ENCODE measurements around the gene ATRNL1. TPM values are rescaled to one million over a fixed set of nuclear protein-coding genes. Genes with fewer than 3 reads are reported as not detected.

ATRNL1 gene
- polyA plus RNA-seq, 3 donors, result not detected

GRCh38 chr10:115846528-115846927 is 753.4 kb downstream of the ATRNL1 start:
- Mint-ChIP-seq H3K27ac (no peak overlapping the region), H3K9me3 (no peaks in the 10 kb centered on the region), H3K4me3 (no peak overlapping the region), H3K4me1 (no peaks in the 10 kb centered on the region), H3K36me3 (no peaks in the 10 kb centered on the region), H3K27me3 (ENCODE audit: low read depth in 3 of 3) (peaks cover 0 to 2% (median 0%) of the 10 kb centered on the region in 3 donors)
- H3K79me2 ChIP-seq (ENCODE audit: insufficient read depth, low read length), result no peaks in the 10 kb centered on the region
- no peak overlapping the region for H2AFZ ChIP-seq (ENCODE audit: insufficient read depth, low read depth, low read length, poor library complexity, severe bottlenecking)
- no peak overlapping the region for H3K4me2 ChIP-seq (replicated peaks; ENCODE audit: extremely low read depth, low read length, poor library complexity, severe bottlenecking)
- DNase-seq, result no peak
- no peaks in the 10 kb centered on the region for H3K4me1 ChIP-seq (ENCODE audit: control insufficient read depth in 1 of 2, insufficient read depth in 2 of 2, low read length in 2 of 2)
- H3K9ac ChIP-seq (ENCODE audit: insufficient read depth, low read length, poor library complexity, severe bottlenecking), result no peak overlapping the region
- TF ChIP-seq CTCF (IDR thresholded peaks at IDR 0.05), result no peak
- H3K27me3 ChIP-seq (ENCODE audit: control insufficient read depth in 2 of 2, insufficient read depth in 2 of 2, low read length in 2 of 2), result no peaks in the 10 kb centered on the region
- H4K20me1 ChIP-seq (ENCODE audit: insufficient read depth, low read length), result no peaks in the 10 kb centered on the region
- WGBS (ENCODE audit: insufficient coverage), result no CpG with 5 or more reads among the region's 1 CpG
- H3K27ac ChIP-seq (ENCODE audit: low read depth in 1 of 2, low read length in 2 of 2), result no peak overlapping the region
- intact Hi-C loops (cut with micrococcal nuclease), result no loop called here
- H3K4me3 ChIP-seq (replicated peaks in 1 of 3; ENCODE audit: low read depth in 2 of 3, low read length in 3 of 3), result no peak overlapping the region
- H3K9me3 ChIP-seq (replicated peaks in 1 of 2; ENCODE audit: control insufficient read depth in 1 of 2, insufficient read depth in 1 of 2, low read length in 2 of 2), result no peaks in the 10 kb centered on the region
- H3K36me3 ChIP-seq (replicated peaks in 1 of 2; ENCODE audit: control insufficient read depth in 1 of 2, insufficient read depth in 2 of 2, low read length in 2 of 2), result no peaks in the 10 kb centered on the region

GRCh38 chr10:115849197-115849596 is 756.0 kb downstream of the ATRNL1 start:
- no peaks in the 10 kb centered on the region for H4K20me1 ChIP-seq (ENCODE audit: insufficient read depth, low read length)
- no peak for TF ChIP-seq CTCF (IDR thresholded peaks at IDR 0.05)
- H3K27ac ChIP-seq (ENCODE audit: low read depth in 1 of 2, low read length in 2 of 2), result no peak overlapping the region
- Mint-ChIP-seq H3K27me3 (ENCODE audit: low read depth in 3 of 3) (peaks cover 0 to 2% (median 2%) of the 10 kb centered on the region in 3 donors), H3K4me3 (no peak overlapping the region), H3K9me3 (peaks cover 0 to 2% (median 0%) of the 10 kb centered on the region in 7 donors), H3K4me1 (no peaks in the 10 kb centered on the region), H3K36me3 (no peaks in the 10 kb centered on the region), H3K27ac (no peak overlapping the region)
- no peaks in the 10 kb centered on the region for H3K4me1 ChIP-seq (ENCODE audit: control insufficient read depth in 1 of 2, insufficient read depth in 2 of 2, low read length in 2 of 2)
- no peak for DNase-seq
- no peak overlapping the region for H3K9ac ChIP-seq (ENCODE audit: insufficient read depth, low read length, poor library complexity, severe bottlenecking)
- H3K4me3 ChIP-seq (replicated peaks in 1 of 3; ENCODE audit: low read depth in 2 of 3, low read length in 3 of 3), result no peak overlapping the region
- H3K4me2 ChIP-seq (replicated peaks; ENCODE audit: extremely low read depth, low read length, poor library complexity, severe bottlenecking), result no peak overlapping the region
- no peaks in the 10 kb centered on the region for H3K36me3 ChIP-seq (replicated peaks in 1 of 2; ENCODE audit: control insufficient read depth in 1 of 2, insufficient read depth in 2 of 2, low read length in 2 of 2)
- no peaks in the 10 kb centered on the region for H3K79me2 ChIP-seq (ENCODE audit: insufficient read depth, low read length)
- intact Hi-C loops (cut with micrococcal nuclease), result no loop called here
- H2AFZ ChIP-seq (ENCODE audit: insufficient read depth, low read depth, low read length, poor library complexity, severe bottlenecking), result no peak overlapping the region
- no CpG with 5 or more reads among the region's 2 CpGs for WGBS (ENCODE audit: insufficient coverage)
- no peaks in the 10 kb centered on the region for H3K27me3 ChIP-seq (ENCODE audit: control insufficient read depth in 2 of 2, insufficient read depth in 2 of 2, low read length in 2 of 2)
- no peaks in the 10 kb centered on the region for H3K9me3 ChIP-seq (replicated peaks in 1 of 2; ENCODE audit: control insufficient read depth in 1 of 2, insufficient read depth in 1 of 2, low read length in 2 of 2)

Measured in CD14-positive monocyte (primary cell).